ENCODE data around the gene KTN1. TPM values are rescaled to one million over a fixed set of nuclear protein-coding genes. Genes with fewer than 3 reads are reported as not detected.

The KTN1 gene
- polyA plus RNA-seq, 3 donors: 4.6 to 31.4 (median 17.9) TPM

DNA sequence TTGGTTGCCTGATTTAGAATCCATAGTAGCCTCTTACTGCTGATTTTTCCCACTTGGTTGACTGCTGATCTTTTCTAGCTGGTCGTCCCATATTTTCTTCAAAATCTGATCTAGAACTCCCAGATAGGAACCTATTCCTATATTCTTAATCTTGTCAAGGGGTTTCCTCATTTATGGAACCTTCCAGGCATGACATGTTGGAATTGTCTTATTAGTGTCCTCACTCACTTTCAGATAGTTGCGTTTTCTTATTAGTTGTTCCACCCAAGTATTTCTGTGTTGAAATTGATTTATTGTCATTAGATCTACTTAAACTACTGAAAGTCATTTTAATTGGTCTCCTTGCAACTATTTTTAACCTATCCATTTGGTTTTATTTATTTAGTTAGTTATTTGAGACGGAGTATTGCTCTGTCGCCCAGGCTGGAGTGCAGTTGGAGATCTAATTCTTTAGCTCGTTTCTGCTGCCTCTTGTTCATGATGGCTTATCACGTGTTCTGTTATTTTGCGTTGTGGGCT lies 25.0 kb downstream of the KTN1 start:
- 96% methylated on average over 3 of the region's 7 CpGs for WGBS (ENCODE audit: insufficient coverage)
- no peak overlapping the region for H3K27ac ChIP-seq (ENCODE audit: low read depth in 1 of 2, low read length in 2 of 2)
- H4K20me1 ChIP-seq (ENCODE audit: insufficient read depth, low read length): peaks cover 84% of the 10 kb centered on the region
- Mint-ChIP-seq H3K36me3 (peaks cover 6 to 13% of the 10 kb centered on the region in 2 donors), H3K27ac (no peak overlapping the region), H3K4me1 (peaks cover 14% of the 10 kb centered on the region), H3K9me3 (no peaks in the 10 kb centered on the region), H3K27me3 (ENCODE audit: low read depth in 3 of 3) (peaks cover 0 to 2% (median 0%) of the 10 kb centered on the region in 3 donors), H3K4me3 (no peak overlapping the region)
- H3K4me3 ChIP-seq (replicated peaks in 1 of 3; ENCODE audit: low read depth in 2 of 3, low read length in 3 of 3): no peak overlapping the region
- peaks cover 93% of the 10 kb centered on the region for H3K79me2 ChIP-seq (ENCODE audit: insufficient read depth, low read length)
- TF ChIP-seq, protein P1, sequence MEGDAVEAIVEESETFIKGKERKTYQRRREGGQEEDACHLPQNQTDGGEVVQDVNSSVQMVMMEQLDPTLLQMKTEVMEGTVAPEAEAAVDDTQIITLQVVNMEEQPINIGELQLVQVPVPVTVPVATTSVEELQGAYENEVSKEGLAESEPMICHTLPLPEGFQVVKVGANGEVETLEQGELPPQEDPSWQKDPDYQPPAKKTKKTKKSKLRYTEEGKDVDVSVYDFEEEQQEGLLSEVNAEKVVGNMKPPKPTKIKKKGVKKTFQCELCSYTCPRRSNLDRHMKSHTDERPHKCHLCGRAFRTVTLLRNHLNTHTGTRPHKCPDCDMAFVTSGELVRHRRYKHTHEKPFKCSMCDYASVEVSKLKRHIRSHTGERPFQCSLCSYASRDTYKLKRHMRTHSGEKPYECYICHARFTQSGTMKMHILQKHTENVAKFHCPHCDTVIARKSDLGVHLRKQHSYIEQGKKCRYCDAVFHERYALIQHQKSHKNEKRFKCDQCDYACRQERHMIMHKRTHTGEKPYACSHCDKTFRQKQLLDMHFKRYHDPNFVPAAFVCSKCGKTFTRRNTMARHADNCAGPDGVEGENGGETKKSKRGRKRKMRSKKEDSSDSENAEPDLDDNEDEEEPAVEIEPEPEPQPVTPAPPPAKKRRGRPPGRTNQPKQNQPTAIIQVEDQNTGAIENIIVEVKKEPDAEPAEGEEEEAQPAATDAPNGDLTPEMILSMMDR (IDR thresholded peaks at IDR 0.05): no peak
- H3K27me3 ChIP-seq (ENCODE audit: control insufficient read depth in 2 of 2, insufficient read depth in 2 of 2, low read length in 2 of 2): no peaks in the 10 kb centered on the region
- no peak overlapping the region for H3K9ac ChIP-seq (ENCODE audit: insufficient read depth, low read length, poor library complexity, severe bottlenecking)
- no peak overlapping the region for H3K4me2 ChIP-seq (replicated peaks; ENCODE audit: extremely low read depth, low read length, poor library complexity, severe bottlenecking)
- intact Hi-C loops (cut with micrococcal nuclease): no loop called here
- H3K9me3 ChIP-seq (replicated peaks in 1 of 2; ENCODE audit: control insufficient read depth in 1 of 2, insufficient read depth in 1 of 2, low read length in 2 of 2): no peaks in the 10 kb centered on the region
- no peak for DNase-seq
- H3K36me3 ChIP-seq (replicated peaks in 1 of 2; ENCODE audit: control insufficient read depth in 1 of 2, insufficient read depth in 2 of 2, low read length in 2 of 2): peaks cover 0 to 5% of the 10 kb centered on the region in 2 donors
- H3K4me1 ChIP-seq (ENCODE audit: control insufficient read depth in 1 of 2, insufficient read depth in 2 of 2, low read length in 2 of 2): no peaks in the 10 kb centered on the region
- no peak overlapping the region for H2AFZ ChIP-seq (ENCODE audit: insufficient read depth, low read depth, low read length, poor library complexity, severe bottlenecking)

GRCh38 chr14:55605793-55606192 lies 25.8 kb downstream of the KTN1 start:
- no peak overlapping the region for H3K9ac ChIP-seq (ENCODE audit: insufficient read depth, low read length, poor library complexity, severe bottlenecking)
- Mint-ChIP-seq H3K4me3 (no peak overlapping the region), H3K36me3 (peaks cover 6 to 13% of the 10 kb centered on the region in 2 donors), H3K27ac (no peak overlapping the region), H3K4me1 (peaks cover 11% of the 10 kb centered on the region), H3K27me3 (ENCODE audit: low read depth in 3 of 3) (peaks cover 0 to 2% (median 0%) of the 10 kb centered on the region in 3 donors), H3K9me3 (no peaks in the 10 kb centered on the region)
- TF ChIP-seq, protein P1 (IDR thresholded peaks at IDR 0.05): no peak
- intact Hi-C loops (cut with micrococcal nuclease): no loop called here
- peaks cover 0 to 5% of the 10 kb centered on the region in 2 donors for H3K36me3 ChIP-seq (replicated peaks in 1 of 2; ENCODE audit: control insufficient read depth in 1 of 2, insufficient read depth in 2 of 2, low read length in 2 of 2)
- WGBS (ENCODE audit: insufficient coverage): no CpG with 5 or more reads among the region's 1 CpG
- H3K79me2 ChIP-seq (ENCODE audit: insufficient read depth, low read length): peaks cover 92% of the 10 kb centered on the region
- DNase-seq: no peak
- no peaks in the 10 kb centered on the region for H3K9me3 ChIP-seq (replicated peaks in 1 of 2; ENCODE audit: control insufficient read depth in 1 of 2, insufficient read depth in 1 of 2, low read length in 2 of 2)
- H4K20me1 ChIP-seq (ENCODE audit: insufficient read depth, low read length): peaks cover 79% of the 10 kb centered on the region
- H3K4me3 ChIP-seq (replicated peaks in 1 of 3; ENCODE audit: low read depth in 2 of 3, low read length in 3 of 3): no peak overlapping the region
- H2AFZ ChIP-seq (ENCODE audit: insufficient read depth, low read depth, low read length, poor library complexity, severe bottlenecking): no peak overlapping the region
- no peaks in the 10 kb centered on the region for H3K4me1 ChIP-seq (ENCODE audit: control insufficient read depth in 1 of 2, insufficient read depth in 2 of 2, low read length in 2 of 2)
- no peak overlapping the region for H3K27ac ChIP-seq (ENCODE audit: low read depth in 1 of 2, low read length in 2 of 2)
- H3K27me3 ChIP-seq (ENCODE audit: control insufficient read depth in 2 of 2, insufficient read depth in 2 of 2, low read length in 2 of 2): no peaks in the 10 kb centered on the region
- no peak overlapping the region for H3K4me2 ChIP-seq (replicated peaks; ENCODE audit: extremely low read depth, low read length, poor library complexity, severe bottlenecking)

All from CD14-positive monocyte (primary cell).